ENCODE measurements around the gene RAMACL.

Gene RAMACL

GRCh38 chr6:166618251-166618650, 31.8 kb upstream of the RAMACL start:
- DNase-seq (ENCODE audit: low read depth) = no peak

GRCh38 chr6:166617359-166617758, 30.9 kb upstream of the RAMACL start:
- no peak for DNase-seq (ENCODE audit: low read depth)

- no peak for DNase-seq (ENCODE audit: low read depth)
These were observed 30.1 kb upstream of the RAMACL start for GRCh38 chr6:166616261-166617238.

DNA sequence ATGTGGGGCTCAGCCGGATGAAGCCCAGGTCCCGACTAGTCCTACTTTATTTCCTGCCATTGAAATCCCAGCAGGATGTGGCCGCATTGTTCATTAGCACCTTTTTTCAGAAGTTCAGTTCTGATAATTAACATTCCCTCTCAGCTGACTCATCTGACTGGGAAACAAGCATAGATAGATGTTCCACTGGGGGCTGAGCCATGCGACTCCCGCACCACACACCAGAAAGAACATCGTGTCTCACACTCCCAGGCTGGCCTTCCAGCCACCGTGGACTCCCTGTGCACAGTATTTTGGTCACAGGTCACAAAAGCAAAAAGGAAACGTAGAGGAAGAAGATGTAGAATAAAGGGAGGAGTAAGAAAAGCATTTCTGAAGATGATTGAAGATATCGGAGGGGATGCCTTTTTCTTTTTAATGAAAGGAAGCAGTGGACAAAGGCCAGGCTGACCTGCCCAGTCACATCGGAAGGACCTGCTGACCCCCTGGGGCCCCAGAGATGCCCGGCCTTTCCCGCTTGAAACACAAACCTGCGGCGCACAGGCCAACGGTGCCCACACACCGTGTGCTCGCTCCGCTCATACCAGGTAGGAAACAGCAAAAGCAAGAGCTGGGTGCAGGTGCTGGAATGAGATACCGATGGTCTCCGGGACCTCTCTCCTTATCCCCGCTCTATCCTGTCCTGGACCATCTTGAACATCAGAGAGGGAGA, 28.7 kb upstream of the RAMACL start:
- no peak for DNase-seq (ENCODE audit: low read depth)

DNA sequence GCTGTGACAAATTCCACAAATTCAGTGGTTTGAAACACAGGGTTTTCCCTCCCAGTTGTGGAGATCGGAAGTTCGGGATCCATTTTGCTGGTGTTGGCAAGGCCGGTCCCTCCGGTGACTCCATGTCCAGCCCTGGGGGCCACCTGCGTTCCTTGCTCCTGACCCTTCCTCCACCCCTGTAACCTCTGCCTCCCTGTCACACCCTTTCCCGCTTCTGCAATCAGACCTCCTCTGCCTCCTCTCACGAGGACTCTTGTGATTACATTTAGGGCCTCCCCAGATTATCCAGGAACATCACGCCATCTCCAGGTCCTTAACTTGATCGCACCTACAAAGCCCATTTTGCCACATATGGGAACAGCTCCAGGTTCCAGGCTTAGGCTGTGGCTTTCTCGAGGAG, 28.1 kb upstream of the RAMACL start:
- no peak for DNase-seq (ENCODE audit: low read depth)

- no peak for DNase-seq (ENCODE audit: low read depth)
These were observed 27.7 kb upstream of the RAMACL start for GRCh38 chr6:166614171-166614583.

GRCh38 chr6:166613027-166613426, 26.5 kb upstream of the RAMACL start:
- DNase-seq (ENCODE audit: low read depth) = no peak

DNA sequence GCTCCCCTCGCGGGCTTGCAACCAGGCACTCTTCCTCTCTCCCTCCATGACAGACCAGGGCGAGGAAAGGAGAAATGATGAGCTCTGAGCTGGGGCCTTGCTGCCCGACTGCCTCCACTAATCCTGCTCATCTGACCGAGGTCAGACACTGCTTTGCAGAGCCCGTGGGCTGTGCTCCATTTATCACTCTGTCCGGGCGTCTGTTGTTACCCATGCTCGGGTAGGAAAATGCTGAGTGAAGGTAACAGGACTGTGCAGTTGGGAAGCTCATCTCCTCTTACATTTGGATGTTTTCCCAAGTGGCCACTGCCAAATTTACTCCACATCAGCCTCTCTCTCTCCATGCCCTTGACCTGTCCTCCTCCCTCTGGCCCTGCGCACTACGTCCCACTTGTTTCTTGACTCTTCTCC, 26.0 kb upstream of the RAMACL start:
- no peak for DNase-seq (ENCODE audit: low read depth)

GRCh38 chr6:166611631-166612030, 25.2 kb upstream of the RAMACL start:
- DNase-seq (ENCODE audit: low read depth) = no peak

GRCh38 chr6:166610069-166610468, 23.6 kb upstream of the RAMACL start:
- DNase-seq (ENCODE audit: low read depth) = no peak

DNA sequence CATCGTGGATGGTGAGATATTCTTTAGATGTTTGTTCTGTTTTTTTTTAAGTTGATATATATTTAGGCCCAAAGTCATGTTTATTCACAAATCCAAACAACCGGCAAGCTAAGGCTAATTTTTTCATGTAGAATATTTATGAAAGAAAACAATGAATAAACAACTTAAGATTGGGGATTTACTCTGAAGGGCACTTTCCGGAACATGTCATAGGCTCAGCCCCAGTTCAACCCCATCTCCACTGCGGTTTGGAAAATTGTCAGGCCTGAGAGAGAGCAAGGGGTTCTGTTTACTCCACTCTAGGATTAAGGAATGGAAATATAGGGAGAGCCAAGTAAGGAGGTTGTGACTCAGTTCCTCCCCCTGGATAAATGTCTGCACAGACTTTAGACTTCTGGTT, 22.3 kb upstream of the RAMACL start:
- no peak for DNase-seq (ENCODE audit: low read depth)

- no peak for DNase-seq (ENCODE audit: low read depth)
These were observed 19.3 kb upstream of the RAMACL start for GRCh38 chr6:166605752-166606151.

GRCh38 chr6:166604911-166605310, 18.4 kb upstream of the RAMACL start:
- no peak for DNase-seq (ENCODE audit: low read depth)

DNA sequence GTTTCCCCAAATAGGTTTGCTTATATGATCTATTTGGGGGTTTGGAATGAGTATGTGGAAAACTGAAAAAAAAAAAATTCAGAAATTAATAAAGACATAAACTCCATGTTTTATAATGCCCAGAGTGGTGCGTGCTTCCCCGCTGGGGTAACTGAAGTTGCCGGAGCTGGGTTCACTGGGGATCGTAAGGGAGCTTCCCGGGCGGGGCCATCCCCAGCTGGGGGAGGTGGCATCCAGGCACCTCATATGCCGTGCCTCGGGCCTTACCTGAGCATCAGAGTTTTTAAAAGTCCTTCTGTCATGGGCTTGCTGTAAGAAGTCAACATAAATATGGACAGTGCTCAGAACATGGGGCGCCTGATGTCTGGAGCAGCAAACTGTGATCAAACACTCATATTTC, 17.9 kb upstream of the RAMACL start:
- DNase-seq (ENCODE audit: low read depth) = no peak

DNA sequence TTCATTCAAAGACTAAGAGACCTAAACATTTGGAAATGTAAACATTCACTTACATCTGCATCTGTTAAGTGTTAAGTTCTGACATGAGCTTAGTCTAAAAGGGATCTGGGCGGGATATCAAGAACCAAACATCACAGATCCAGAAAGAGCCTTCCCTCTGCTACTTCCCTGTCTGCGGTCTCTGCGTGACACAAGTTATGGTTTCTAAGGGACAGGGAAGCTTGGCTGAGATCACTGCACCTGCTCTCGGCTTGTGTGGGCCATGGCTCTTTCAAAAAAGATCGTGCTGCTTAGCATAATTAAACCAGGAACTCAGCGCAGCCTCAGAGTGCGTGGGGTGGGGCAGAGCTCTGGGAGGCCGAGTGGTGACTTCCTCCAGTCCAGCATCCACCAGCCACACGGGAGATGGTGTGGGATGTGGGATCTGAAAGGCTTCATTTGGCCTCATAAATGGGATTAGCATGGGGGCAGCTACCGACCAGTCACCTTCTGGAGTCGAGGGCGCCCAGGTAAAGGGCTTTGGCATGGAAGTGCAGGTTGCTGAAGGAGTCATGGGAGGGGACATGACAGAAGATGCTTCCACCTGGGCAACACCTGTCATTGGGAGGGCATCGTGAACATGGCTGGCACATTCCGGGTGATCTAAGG, 16.7 kb upstream of the RAMACL start:
- no peak for DNase-seq (ENCODE audit: low read depth)

DNA sequence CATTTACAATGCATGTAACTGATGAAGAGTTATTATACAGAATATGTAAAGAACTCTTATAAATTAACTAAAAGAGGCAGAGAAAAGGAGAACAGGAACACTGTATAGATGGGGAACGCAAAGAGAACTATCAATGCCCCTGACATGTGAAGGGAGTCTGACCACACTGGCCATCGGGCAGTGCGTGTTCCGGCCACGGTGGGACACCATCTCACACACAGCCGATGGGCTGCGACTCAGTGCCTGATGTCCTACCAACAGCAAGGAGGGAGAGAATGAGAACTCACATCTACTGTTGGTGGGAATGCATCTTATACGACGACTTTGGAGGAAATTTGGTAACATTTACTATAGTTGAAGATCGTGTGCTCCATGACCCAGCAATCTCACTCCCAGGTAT, 15.5 kb upstream of the RAMACL start:
- DNase-seq (ENCODE audit: low read depth) = no peak

GRCh38 chr6:166600931-166601330, 14.5 kb upstream of the RAMACL start:
- no peak for DNase-seq (ENCODE audit: low read depth)

DNA sequence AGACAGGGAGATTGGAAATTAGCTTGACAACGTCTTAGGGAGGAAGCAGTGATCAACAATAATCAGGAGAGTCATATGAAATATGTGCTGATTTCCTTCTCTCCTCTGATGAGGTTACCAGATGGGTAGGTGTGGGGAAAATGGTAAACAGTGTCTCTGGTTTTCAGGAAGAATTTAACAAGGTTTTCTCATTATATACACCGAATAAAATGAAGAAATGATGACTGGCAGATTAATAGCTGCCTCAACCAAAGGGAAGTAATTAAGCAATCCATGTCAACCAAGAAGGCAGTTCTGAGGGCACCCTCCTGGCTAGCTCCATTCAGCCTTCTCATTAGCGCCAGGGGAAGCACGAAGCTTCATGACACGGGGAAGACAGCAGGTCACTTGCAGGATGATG, 12.7 kb upstream of the RAMACL start:
- DNase-seq (ENCODE audit: low read depth) = no peak

DNA sequence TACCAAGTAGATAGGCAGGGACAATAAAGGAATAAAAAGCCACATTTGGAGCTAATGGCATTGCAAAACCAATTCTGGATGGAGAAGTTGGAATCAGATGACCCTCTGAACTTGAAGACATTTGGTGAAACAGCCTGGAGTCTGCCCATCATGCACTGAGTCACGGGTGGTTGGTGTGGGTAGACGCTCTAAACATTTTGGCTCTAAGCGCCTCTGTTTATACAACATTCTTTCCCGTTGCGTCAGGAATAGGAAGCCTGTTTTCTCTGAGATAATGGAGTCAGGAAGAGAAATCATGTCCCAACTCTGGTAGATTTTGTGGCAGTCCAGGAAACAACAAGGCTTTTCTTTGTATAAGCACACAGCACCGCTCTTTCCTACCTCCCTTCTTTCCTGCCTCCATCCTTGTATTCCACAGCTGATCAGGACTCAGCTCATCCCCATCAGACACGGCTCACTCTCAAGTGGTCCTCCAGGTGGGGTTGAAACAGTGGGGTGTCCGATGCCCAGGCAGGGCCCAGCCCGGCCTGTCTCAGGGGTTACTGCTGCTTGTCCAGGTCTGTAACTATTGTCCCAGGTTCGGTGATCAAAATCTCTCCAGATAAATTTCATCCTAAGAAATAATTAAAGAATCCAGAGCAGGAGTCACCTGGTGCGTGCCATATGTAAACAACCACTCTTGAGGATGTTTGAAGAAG, 12.1 kb upstream of the RAMACL start:
- no peak for DNase-seq (ENCODE audit: low read depth)

DNA sequence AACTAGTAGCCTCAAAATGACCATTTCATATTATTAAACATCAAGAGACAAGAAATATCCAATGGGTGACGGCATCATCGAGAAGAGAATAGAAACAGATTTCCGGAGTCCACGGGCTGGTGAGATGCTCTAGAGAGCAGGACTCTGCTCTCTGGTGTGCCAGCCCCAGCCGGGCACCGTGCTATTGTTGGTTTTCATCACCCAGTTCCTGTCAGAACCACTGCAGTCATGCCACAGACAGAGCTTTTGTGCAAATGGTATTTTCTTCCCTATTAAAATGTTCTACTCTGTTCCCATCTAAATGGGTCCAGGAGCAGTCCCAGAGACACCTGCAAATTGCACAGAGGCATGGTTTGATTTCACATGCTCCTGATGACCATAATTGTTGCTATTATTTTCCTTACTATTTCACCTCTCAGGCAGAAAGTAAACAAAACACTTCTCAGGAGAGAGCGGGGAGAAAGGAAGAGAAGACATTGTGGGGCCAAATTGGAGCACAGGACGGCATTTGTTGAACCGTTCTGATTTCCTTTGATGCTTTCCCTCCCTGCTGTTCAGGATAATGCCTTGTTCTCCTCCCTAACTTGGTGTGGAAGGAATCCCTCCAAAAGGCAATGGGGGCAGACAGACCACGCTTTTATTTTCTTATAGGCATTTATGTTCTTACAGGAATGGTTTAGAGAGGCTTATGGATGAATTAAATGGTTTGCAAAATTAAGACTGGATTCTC, 11.4 kb upstream of the RAMACL start:
- DNase-seq (ENCODE audit: low read depth) = no peak

- DNase-seq (ENCODE audit: low read depth) = no peak
These were observed 10.5 kb upstream of the RAMACL start for GRCh38 chr6:166596776-166597507.
